ENCODE data around the gene CDK2AP2. TPM values are rescaled to one million over a fixed set of nuclear protein-coding genes. Genes with fewer than 3 reads are reported as not detected.
"Not testable (repeated sequence)": the region's sequence is repeated elsewhere in the genome, so short reads cannot be mapped to it uniquely, and the experiment has no call there.

CDK2AP2 gene
- polyA plus RNA-seq, 2 of the 4 experiments (the other 2 are of a cell fraction): 36.6 to 53.1 TPM

DNA sequence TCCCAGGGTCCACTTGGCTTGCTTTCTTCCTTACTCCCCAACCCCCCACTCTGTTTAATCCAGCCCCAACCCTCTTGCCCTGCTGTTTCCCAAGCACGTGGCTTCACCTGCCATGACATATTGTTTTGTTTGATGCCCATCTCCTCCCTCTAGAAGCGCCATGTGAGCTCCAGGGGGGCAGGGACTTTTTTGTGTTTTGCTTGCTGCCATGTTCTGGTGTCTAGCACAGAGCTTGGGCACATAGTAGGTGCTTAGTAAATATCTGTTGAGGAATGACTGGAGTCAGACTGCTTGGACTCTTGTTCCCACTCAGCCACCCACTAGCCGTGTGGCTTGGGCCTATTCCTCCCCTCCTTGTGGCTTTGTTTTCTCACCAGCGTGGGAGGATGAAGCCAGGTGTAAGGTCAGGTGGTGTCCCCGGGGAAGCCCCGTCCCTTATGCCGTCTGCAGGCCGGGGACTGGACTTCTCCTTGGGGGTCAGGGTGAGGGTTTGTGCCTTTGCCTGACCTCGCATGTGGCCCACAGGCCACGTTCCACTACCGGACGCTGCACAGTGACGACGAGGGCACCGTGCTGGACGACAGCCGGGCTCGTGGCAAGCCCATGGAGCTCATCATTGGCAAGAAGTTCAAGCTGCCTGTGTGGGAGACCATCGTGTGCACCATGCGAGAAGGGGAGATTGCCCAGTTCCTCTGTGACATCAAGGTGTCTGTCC, 21.3 kb downstream of the CDK2AP2 start:
- POLR2A ChIA-PET: no interaction called here
- FAIRE-seq (no peak), DNase-seq (ENCODE audit: low read depth in 1 of 2, low spot score in 1 of 2) (no peak), ATAC-seq (no peak)
- TF ChIP-seq ZFP36 (IDR thresholded peaks at IDR 0.05; ENCODE audit: borderline replicate concordance, partially characterized antibody) (no peak), GATA3 (IDR thresholded peaks at IDR 0.05; ENCODE audit: borderline replicate concordance) (no peak), FOSB (CRISPR knock-in tag; IDR thresholded peaks at IDR 0.05) (no peak)
- no peak overlapping the region for H3K4me2 ChIP-seq
- no peak overlapping the region for H3K4me3 ChIP-seq
- CTCF ChIA-PET: interaction anchor here (1.5 to 1.9 kb wide), 2 partner anchors 85 to 141 kb away, joined by 3 to 4 read pairs; partner anchors contain the start of gene PPP1CA
- no peak overlapping the region for H3K27ac ChIP-seq
- peaks cover 11% of the 10 kb centered on the region; the same call in 2 of the 3 replicates for H3K4me1 ChIP-seq
- 92% methylated on average over 16 of the region's 20 CpGs for WGBS (ENCODE audit: missing lambda C conversion rate)
- no peaks in the 10 kb centered on the region for H3K9me3 ChIP-seq

DNA sequence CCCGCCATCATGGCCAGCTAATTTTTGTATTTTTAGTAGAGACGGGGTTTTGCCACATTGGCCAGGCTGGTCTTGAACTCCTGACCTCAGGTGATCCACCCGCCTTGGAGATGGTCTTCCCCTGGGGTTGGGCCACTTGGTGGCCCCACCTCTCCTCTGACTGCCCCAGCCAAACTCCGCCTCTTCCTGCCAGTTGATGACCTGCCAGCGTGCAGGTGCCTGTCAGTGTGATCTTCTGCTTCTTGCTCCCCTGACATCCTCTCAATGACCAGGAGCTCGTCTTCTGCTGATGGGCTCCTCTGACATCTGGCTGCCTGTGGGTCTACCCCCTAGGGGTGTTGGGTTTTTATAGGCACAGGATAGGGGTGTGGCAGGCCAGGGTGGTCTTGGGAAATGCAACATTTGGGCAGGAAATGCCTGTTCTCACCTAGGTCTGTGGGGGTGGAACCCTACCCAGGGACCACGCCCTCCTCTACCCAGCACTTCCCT, 22.0 kb downstream of the CDK2AP2 start:
- WGBS (ENCODE audit: missing lambda C conversion rate): 85% methylated on average over 7 of the region's 7 CpGs

DNA sequence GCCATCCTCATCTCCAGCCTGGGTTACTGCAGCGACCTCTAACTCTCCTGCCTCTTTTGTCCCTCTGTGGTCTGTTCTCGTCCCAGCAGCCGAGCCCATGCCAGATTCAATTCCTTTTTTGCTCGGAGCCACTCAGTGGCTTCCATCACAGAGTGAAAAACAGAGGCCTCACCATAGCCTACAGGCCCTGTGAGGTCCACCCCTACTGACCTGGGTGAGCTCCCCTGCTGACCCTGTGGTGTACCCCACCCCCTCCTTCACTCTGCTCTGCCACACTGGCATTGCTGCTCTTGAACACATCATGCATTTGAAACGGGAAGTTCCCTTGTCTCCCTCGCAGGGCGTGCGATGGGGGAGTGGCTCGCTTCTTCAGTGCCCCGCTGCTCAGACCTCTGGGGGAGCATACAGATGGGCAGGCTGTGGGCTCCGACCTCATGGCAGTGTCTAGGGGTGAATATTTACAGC, 23.1 kb downstream of the CDK2AP2 start:
- H3K27ac ChIP-seq: no peak overlapping the region
- POLR2A ChIA-PET: no interaction called here
- no peak overlapping the region for H3K4me2 ChIP-seq
- WGBS (ENCODE audit: missing lambda C conversion rate): 98% methylated on average over 10 of the region's 11 CpGs
- no peak for DNase-seq (ENCODE audit: low read depth in 1 of 2, low spot score in 1 of 2)
- no peaks in the 10 kb centered on the region for H3K9me3 ChIP-seq
- no peak overlapping the region for H3K4me3 ChIP-seq
- no peak for ATAC-seq
- TF ChIP-seq KDM5A (IDR thresholded peaks at IDR 0.05): no peak
- peaks cover 11% of the 10 kb centered on the region; the same call in 2 of the 3 replicates for H3K4me1 ChIP-seq
- FAIRE-seq: no peak
- CTCF ChIA-PET: interaction anchor here (1.3 to 1.9 kb wide), 2 partner anchors 11 to 83 kb away, joined by 4 read pairs; partner anchors contain the start of gene PPP1CA

More for the DNA sequence above, 22.0 kb downstream of the CDK2AP2 start:
- H3K4me2 ChIP-seq; POLR2A ChIA-PET; H3K4me3 ChIP-seq; ATAC-seq; DNase-seq (ENCODE audit: low read depth in 1 of 2, low spot score in 1 of 2); H3K27ac ChIP-seq; FAIRE-seq; H3K9me3 ChIP-seq: not testable (repeated sequence)
- peaks cover 11% of the 10 kb centered on the region; the same call in 2 of the 3 replicates for H3K4me1 ChIP-seq
- CTCF ChIA-PET: interaction anchor here (1.5 to 1.9 kb wide), 2 partner anchors 84 to 140 kb away, joined by 3 to 4 read pairs; partner anchors contain the start of gene PPP1CA

GRCh38 chr11:67483831-67484665, 23.9 kb downstream of the CDK2AP2 start:
- no peak overlapping the region for H3K4me3 ChIP-seq
- DNase-seq (ENCODE audit: low read depth in 1 of 2, low spot score in 1 of 2) (no peak), FAIRE-seq (no peak), ATAC-seq (no peak)
- peak overlapping the region; percentile 97 for H3K4me2 ChIP-seq
- WGBS (ENCODE audit: missing lambda C conversion rate): 87% methylated on average over 16 of the region's 16 CpGs
- TF ChIP-seq POLR2AphosphoS2 (conservative IDR thresholded peaks at IDR 0.05; ENCODE audit: low read length): no peak
- no peak for TF ChIP-seq CTCF (IDR thresholded peaks at IDR 0.05)
- TF ChIP-seq MAZ (IDR thresholded peaks at IDR 0.05; ENCODE audit: borderline replicate concordance, low read depth, low read length): no peak
- no peak for TF ChIP-seq HOXB5 (CRISPR knock-in tag; IDR thresholded peaks at IDR 0.05)
- TF ChIP-seq REST (IDR thresholded peaks at IDR 0.05): no peak
- no peak for TF ChIP-seq FOSL2 (IDR thresholded peaks at IDR 0.05)
- TF ChIP-seq FOSL2 (CRISPR knock-in tag; IDR thresholded peaks at IDR 0.05): no peak
- TF ChIP-seq EP300 (IDR thresholded peaks at IDR 0.05): no peak
- TF ChIP-seq CBX8 (IDR thresholded peaks at IDR 0.05): no peak
- TF ChIP-seq JUNB (IDR thresholded peaks at IDR 0.05): no peak
- TF ChIP-seq MAX (IDR thresholded peaks at IDR 0.05): no peak
- no peak for TF ChIP-seq MAFK (IDR thresholded peaks at IDR 0.05; ENCODE audit: partially characterized antibody)
- TF ChIP-seq, protein P1, sequence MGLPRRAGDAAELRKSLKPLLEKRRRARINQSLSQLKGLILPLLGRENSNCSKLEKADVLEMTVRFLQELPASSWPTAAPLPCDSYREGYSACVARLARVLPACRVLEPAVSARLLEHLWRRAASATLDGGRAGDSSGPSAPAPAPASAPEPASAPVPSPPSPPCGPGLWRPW (IDR thresholded peaks at IDR 0.05): no peak
- ChIA-PET CTCF (interaction anchor here (1.3 kb wide), 1 partner anchor 10 kb away, joined by 4 read pairs; no protein-coding TSS in a partner anchor), POLR2A (interaction anchor here (1.3 kb wide), 1 partner anchor 17 kb away, joined by 3 read pairs; no protein-coding TSS in a partner anchor)
- no peaks in the 10 kb centered on the region for H3K9me3 ChIP-seq
- H3K4me1 ChIP-seq: peaks cover 11% of the 10 kb centered on the region; the same call in 2 of the 3 replicates
- H3K27ac ChIP-seq: peak overlapping the region in 1 of 2 experiments; percentile 88; a peak in 2 of 6 replicates
